Mononuclear cell (primary cell): ENCODE measurements around the gene RNF144B. TPM values are rescaled to one million over a fixed set of nuclear protein-coding genes. Genes with fewer than 3 reads are reported as not detected.

Experiments
- H3K27me3 ChIP-seq: 2 replicates; pipeline ENCODE4 v1.6.0; 2011; ENCODE audit warnings: low read length, control low read depth; ENCODE audit not compliant: insufficient read depth
- H3K4me1 ChIP-seq: 2 replicates; pipeline ENCODE4 v1.5.1; 2011; ENCODE audit warnings: mild to moderate bottlenecking, low read length, control low read depth; ENCODE audit not compliant: insufficient read depth
- H3K4me3 ChIP-seq: 2 replicates; pipeline ENCODE4 v1.5.1; 2011; ENCODE audit warnings: mild to moderate bottlenecking, low read length, moderate library complexity
- H3K9me3 ChIP-seq: 2 replicates; pipeline ENCODE4 v1.5.1; 2011; ENCODE audit warnings: low read depth, mild to moderate bottlenecking, control low read depth, low read length
- total RNA-seq: library from RNA; depleted of rRNA; stranded (reverse); fragments of >200 nt; gene quantifications from one replicate; pipeline ENCODE4 v1.2.3, GENCODE V29; 2012

Gene RNF144B
- total RNA-seq, 1 donor = 26.1 TPM

DNA sequence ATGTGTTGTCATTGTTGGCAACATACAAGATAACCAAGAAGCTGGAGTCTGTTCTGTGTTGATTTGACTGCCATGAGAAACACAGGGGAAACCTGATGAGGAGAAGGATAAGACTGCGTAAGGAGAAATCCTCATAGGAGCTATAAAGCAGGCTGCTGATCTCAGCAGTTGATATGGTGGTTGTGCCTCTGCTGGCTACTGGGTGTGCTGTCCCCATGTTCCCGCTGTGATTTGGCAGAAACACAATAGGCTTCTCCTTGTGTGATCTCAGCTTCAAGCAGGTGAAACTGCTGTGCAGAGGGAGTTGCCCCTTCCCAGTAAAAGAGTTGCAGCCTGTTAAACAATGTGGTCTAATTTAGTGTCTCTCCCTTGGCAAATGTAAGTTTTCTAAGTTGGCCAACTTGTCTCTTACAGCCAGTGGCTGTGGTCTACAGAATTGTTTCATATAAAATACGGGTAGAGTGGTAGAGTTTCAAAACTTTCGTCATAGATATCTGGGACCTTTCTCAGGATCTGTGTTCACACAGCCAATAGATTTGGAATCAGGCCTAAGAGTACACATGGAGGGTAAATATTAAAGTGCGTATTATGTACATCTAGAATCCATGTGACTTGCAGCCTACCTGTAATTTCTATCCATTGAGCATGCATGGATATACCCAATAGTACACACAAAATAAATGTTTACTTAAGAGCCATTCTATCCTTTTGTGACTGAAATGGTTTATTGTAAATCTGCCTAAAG lies 78.4 kb downstream of the RNF144B start:
- Histone ChIP-seq H3K4me3 (no peak overlapping the region), H3K4me1 (no peaks in the 10 kb centered on the region), H3K9me3 (no peaks in the 10 kb centered on the region), H3K27me3 (no peaks in the 10 kb centered on the region)

DNA sequence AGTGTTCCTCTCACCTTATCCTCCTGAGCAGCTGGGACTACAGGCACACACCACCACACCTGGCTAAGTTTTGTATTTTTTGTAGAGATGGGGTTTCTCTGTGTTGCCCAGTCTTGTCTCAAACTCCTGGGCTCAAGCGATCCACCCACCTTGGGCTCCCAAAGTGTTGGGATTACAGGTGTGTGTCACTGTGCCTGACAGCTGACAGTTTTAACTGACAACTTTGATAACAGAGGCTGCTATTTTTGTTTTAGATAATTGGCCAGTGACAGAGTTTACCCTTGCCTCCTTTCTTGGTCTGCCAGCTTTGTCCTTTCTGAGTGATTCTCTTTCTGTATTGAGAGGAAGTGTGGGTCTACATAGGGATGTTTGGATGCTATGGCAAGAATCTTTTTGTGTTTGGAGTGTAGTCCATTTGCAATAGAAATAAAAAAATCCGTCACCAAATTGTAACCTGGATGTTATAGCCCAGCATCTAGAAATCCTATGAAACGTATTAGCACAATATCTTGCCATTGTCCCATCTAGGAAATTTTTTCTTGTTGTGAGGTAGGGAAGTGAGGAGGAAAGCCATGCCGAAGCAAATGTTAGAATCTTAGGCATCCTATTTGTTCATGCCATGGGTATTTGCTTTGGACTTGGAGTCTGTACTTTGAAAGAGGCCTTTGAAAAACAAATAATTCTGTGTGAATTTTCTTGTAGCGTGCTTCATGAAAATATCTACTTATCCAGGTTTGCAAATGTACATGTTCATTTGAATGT lies 80.8 kb downstream of the RNF144B start:
- Histone ChIP-seq H3K4me1 (no peaks in the 10 kb centered on the region), H3K9me3 (no peaks in the 10 kb centered on the region), H3K4me3 (no peak overlapping the region), H3K27me3 (no peaks in the 10 kb centered on the region)

GRCh38 chr6:18468503-18468843 lies 81.3 kb downstream of the RNF144B start:
- H3K9me3 ChIP-seq = no peaks in the 10 kb centered on the region
- no peaks in the 10 kb centered on the region for H3K27me3 ChIP-seq
- no peak overlapping the region for H3K4me3 ChIP-seq
- H3K4me1 ChIP-seq = peaks cover 4% of the 10 kb centered on the region

DNA sequence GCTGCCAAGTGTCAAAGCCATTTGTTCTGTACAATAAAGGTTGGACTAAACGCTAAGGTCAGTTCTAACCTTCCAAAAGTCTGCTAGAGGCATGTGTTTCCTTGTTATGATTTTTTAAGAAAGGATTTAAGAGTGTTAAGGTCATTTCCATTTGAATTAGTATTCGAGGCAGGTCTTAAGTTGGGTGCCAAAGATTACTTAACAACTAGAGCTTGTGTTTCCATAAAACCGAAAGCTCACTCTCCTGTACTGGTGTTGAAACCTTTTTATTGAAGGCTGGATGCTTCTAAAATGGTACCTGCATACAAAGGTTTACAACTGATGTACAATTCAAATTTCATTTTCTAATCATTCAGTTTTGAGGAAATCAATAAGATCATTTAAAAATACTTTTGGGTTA lies 82.4 kb downstream of the RNF144B start:
- Histone ChIP-seq H3K27me3 (no peaks in the 10 kb centered on the region), H3K4me1 (peaks cover 10% of the 10 kb centered on the region), H3K9me3 (no peaks in the 10 kb centered on the region), H3K4me3 (no peak overlapping the region)

DNA sequence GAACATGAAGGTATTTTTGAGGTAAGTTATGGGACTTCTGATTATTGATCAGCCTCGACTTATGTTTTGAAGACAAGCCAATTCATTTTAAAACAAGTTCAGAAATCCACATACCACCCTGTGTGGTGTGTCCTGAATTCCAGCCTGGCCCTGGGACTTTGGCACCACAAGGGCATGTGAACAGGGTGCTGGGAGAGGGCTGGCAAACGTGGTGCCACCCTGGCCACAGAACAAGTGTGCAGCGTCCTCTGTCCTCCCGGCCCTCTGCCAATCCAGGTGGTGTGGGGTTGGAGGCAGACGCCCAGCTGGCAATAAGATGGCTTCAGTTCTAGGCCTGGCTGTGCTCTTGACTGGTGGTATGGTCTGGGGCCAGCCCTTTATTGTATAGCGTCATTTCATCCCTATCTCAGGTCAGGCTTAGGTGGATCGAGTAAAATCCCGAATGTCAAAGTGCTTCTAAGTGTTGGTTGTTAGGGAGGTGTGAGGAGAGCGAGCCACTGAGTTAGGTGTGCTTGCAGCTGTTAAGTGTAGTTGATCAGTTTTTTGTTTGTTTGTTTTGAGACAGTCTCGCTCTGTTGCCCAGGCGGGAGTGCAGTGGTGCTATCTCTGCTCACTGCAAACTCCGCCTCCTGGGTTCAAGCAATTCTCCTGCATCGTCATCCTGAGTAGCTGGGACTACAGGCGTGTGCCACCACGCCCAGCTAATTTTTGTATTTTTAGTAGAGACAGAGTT lies 84.2 kb downstream of the RNF144B start:
- H3K4me1 ChIP-seq = peaks cover 12% of the 10 kb centered on the region
- no peaks in the 10 kb centered on the region for H3K27me3 ChIP-seq
- no peaks in the 10 kb centered on the region for H3K9me3 ChIP-seq
- H3K4me3 ChIP-seq = no peak overlapping the region

GRCh38 chr6:18472941-18473340 lies 85.8 kb downstream of the RNF144B start:
- peaks cover 28% of the 10 kb centered on the region for H3K4me1 ChIP-seq
- no peaks in the 10 kb centered on the region for H3K9me3 ChIP-seq
- H3K27me3 ChIP-seq = no peaks in the 10 kb centered on the region
- H3K4me3 ChIP-seq = no peak overlapping the region

GRCh38 chr6:18473755-18474154 lies 86.6 kb downstream of the RNF144B start:
- H3K4me1 ChIP-seq = peaks cover 30% of the 10 kb centered on the region
- no peak overlapping the region for H3K4me3 ChIP-seq
- no peaks in the 10 kb centered on the region for H3K27me3 ChIP-seq
- no peaks in the 10 kb centered on the region for H3K9me3 ChIP-seq

DNA sequence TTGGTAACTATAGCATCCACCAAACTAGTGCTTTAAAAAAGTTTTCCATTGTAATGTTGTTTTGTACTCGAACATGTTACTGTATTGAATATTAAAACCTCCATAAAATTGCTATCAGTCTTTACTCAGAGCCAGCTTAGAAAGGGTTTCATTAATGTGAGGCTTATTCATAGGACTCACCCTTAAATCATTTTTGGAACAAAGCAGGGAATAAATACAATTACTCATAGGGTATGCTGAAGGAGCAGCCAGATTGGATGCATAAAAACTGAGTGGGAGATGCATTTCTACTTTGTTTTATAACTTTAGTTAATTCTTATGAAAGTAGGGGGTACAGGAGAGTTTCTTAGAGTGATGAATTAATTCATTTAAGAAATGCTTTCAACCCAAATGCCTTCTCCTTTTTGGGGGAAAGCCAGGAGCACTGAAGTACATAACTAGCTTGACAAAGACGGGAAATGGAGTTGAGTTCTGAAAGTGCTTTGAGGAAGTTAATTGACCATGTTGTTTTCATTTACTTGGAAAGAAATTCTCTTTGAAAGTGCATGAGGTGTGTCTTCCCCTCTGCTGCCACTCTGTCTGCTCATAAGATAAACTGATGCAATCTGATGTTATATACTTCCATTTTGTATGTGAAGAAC lies 90.3 kb downstream of the RNF144B start:
- H3K4me3 ChIP-seq = no peak overlapping the region
- H3K27me3 ChIP-seq = no peaks in the 10 kb centered on the region
- peaks cover 35% of the 10 kb centered on the region for H3K4me1 ChIP-seq
- no peaks in the 10 kb centered on the region for H3K9me3 ChIP-seq

DNA sequence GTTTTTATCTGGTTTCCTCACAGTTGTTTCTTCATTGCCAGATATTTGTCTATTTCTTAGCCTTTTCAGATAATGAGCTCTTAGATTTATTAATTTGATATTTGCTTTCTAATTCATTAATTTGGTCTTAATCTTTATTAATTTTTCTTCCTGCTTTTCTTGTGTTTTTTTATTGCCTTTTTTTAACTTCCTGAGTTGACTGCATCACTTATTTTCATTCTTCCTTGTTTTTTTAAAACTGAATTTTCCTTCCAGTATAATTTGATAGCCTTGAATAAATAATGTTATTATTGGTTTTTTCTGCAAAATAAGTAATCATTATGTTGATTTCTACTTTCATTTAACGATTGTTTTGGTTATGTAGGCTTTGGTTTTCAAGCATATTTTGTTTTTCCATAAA lies 91.5 kb downstream of the RNF144B start:
- Histone ChIP-seq H3K9me3 (no peaks in the 10 kb centered on the region), H3K4me3 (no peak overlapping the region), H3K4me1 (peaks cover 29% of the 10 kb centered on the region), H3K27me3 (no peaks in the 10 kb centered on the region)

DNA sequence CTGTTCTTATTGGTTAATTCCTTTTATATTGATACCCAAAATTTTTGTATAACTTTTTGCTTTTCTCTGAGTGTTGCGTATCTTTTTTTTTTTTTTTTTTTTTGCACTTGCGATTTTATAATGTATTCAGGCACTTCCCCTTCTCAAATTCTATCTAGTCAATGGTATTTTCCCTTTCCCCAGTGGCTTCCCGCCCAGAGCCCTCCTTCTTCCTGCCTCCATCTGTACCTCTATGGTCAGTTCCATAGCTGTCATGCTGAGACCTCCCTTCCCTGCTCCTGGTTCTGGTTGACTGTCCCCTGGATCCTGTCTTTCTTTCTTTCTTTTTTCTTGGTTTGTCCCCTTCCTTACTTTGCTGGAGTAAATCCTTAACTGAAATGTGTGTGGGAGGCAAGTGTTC lies 94.7 kb downstream of the RNF144B start:
- no peaks in the 10 kb centered on the region for H3K27me3 ChIP-seq
- H3K4me3 ChIP-seq = no peak overlapping the region
- H3K4me1 ChIP-seq = peaks cover 17% of the 10 kb centered on the region
- no peaks in the 10 kb centered on the region for H3K9me3 ChIP-seq

- peaks cover 5% of the 10 kb centered on the region for H3K4me1 ChIP-seq
- no peak overlapping the region for H3K4me3 ChIP-seq
- H3K27me3 ChIP-seq = no peaks in the 10 kb centered on the region
- no peaks in the 10 kb centered on the region for H3K9me3 ChIP-seq
These were observed 98.7 kb downstream of the RNF144B start for GRCh38 chr6:18485660-18486435.

GRCh38 chr6:18488004-18488403 lies 100.9 kb downstream of the RNF144B start:
- Histone ChIP-seq H3K4me1 (no peaks in the 10 kb centered on the region), H3K9me3 (no peaks in the 10 kb centered on the region), H3K4me3 (no peak overlapping the region), H3K27me3 (no peaks in the 10 kb centered on the region)

DNA sequence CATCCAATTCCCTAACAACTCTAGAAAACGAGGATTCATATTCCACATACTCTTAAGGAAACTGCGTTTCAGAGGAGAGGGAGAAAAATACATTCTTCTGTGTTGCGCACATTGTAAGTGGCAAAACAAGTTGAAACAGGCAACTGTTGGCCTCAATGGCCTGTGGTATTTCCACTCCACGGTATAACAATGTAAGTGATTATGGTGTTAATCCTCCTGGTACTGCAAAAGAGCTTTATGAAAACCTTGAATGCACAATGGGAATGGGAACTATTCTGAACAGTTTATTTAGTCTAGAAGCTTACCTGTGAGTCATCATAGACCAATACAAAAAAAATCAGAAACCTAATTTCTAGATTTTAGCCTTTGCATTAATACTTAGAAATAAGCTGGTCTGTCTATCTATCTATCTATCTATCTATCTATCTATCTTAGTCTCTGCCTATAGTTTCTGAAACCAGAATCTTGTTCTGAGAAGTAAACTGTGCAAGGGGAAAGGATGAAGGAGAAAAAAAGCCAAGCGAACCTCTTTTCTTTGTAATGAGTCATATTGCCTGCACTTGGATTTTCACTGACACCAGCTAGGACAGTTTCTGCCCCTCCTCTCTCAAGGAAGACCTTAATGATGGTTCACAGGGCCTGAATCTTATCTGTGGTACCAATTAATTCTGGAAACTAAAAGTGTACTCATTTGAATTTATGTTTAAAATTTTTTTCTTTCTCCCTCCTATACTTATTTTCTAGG lies 101.5 kb downstream of the RNF144B start:
- no peaks in the 10 kb centered on the region for H3K27me3 ChIP-seq
- no peaks in the 10 kb centered on the region for H3K9me3 ChIP-seq
- H3K4me1 ChIP-seq = no peaks in the 10 kb centered on the region
- H3K4me3 ChIP-seq = no peak overlapping the region

GRCh38 chr6:18489335-18489734 lies 102.2 kb downstream of the RNF144B start:
- H3K9me3 ChIP-seq = no peaks in the 10 kb centered on the region

More at GRCh38 chr6:18489335-18489734, 102.2 kb downstream of the RNF144B start:
- Histone ChIP-seq H3K4me1 (no peaks in the 10 kb centered on the region), H3K4me3 (no peak overlapping the region), H3K27me3 (no peaks in the 10 kb centered on the region)
